Body of pancreas (tissue), 4 donors: ENCODE measurements around the gene GPRC5B.

Experiments
- POLR2A ChIP-seq, 3 donors: fragments of 450-650 bp; IDR thresholded peaks; one replicate each; pipeline ENCODE4 v1.6.1; 2016; ENCODE audit warnings: antibody characterized with exemption in 3 of 3, mild to moderate bottlenecking in 2 of 3
- TF ChIP-seq, protein P1 (sequence below), 7 experiments: fragments of 450-650 bp in 4 of 7; fragments of 200-600 bp in 3 of 7; sonication (generic) in 3 of 7; IDR thresholded peaks; one replicate each; pipeline ENCODE4 v1.5.1; 2016 to 2019; ENCODE audit warnings: antibody characterized with exemption in 7 of 7

- TF ChIP-seq, protein P1, sequence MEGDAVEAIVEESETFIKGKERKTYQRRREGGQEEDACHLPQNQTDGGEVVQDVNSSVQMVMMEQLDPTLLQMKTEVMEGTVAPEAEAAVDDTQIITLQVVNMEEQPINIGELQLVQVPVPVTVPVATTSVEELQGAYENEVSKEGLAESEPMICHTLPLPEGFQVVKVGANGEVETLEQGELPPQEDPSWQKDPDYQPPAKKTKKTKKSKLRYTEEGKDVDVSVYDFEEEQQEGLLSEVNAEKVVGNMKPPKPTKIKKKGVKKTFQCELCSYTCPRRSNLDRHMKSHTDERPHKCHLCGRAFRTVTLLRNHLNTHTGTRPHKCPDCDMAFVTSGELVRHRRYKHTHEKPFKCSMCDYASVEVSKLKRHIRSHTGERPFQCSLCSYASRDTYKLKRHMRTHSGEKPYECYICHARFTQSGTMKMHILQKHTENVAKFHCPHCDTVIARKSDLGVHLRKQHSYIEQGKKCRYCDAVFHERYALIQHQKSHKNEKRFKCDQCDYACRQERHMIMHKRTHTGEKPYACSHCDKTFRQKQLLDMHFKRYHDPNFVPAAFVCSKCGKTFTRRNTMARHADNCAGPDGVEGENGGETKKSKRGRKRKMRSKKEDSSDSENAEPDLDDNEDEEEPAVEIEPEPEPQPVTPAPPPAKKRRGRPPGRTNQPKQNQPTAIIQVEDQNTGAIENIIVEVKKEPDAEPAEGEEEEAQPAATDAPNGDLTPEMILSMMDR (IDR thresholded peaks at IDR 0.05) = no peak
- no peak for TF ChIP-seq POLR2A (IDR thresholded peaks at IDR 0.05)
Observed at GRCh38 chr16:19928432-19928831, 43.8 kb upstream of the GPRC5B start.
